ENCODE results near the gene DMD.

DNA sequence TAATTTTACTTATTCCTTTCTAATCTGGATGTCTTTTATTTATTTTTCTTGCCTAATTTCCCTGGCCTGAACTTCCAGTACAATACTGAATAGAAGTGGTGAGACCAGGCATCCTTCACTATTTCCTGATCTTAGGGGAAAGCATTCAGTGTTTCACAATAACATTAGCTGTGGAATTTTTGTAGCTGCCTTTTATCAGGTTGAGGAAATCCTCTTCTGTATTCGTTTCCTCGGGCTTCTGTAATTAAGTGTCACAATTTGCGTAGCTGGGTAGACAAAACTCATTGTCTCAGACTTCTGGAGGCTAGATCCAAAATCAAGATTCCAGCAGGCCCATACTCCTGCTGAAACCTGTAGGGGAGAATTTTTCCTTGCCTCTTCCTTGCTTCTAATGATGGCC, 1541.1 kb downstream of the DMD start:
- TF ChIP-seq, protein P1, sequence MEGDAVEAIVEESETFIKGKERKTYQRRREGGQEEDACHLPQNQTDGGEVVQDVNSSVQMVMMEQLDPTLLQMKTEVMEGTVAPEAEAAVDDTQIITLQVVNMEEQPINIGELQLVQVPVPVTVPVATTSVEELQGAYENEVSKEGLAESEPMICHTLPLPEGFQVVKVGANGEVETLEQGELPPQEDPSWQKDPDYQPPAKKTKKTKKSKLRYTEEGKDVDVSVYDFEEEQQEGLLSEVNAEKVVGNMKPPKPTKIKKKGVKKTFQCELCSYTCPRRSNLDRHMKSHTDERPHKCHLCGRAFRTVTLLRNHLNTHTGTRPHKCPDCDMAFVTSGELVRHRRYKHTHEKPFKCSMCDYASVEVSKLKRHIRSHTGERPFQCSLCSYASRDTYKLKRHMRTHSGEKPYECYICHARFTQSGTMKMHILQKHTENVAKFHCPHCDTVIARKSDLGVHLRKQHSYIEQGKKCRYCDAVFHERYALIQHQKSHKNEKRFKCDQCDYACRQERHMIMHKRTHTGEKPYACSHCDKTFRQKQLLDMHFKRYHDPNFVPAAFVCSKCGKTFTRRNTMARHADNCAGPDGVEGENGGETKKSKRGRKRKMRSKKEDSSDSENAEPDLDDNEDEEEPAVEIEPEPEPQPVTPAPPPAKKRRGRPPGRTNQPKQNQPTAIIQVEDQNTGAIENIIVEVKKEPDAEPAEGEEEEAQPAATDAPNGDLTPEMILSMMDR (IDR thresholded peaks at IDR 0.05): no peak
- no peak for TF ChIP-seq POLR2AphosphoS5 (IDR thresholded peaks at IDR 0.05)

All from sigmoid colon (tissue), 4 donors.